ENCODE data around the gene EXOC3L4. TPM values are rescaled to one million over a fixed set of nuclear protein-coding genes. Genes with fewer than 3 reads are reported as not detected.

Gene EXOC3L4
- total and polyA plus RNA-seq, 2 donors (not counting 3 experiments of a cell fraction or from before 2014, with no cell fraction given), result not detected

DNA sequence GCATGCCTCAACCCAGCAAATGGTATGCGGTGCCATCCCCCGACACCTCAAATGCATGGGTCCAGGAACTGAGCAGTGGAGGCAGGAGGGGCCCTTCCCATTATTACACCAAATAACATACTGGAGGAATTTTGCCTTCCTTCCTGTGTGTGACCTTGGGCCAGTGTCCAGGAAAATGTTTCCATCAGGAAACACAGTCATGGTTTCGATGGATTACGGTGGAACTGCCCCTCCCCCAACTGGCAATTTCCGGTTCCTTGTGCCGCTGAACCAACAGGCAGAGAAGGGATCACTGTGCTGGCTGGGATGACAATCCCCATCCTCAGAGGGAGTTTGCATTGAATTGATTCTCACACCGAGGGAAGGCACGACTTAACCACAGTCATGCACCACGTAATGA, 28.1 kb upstream of the EXOC3L4 start:
- ChIA-PET CTCF (interaction anchor here (0.5 to 1.3 kb wide), 3 partner anchors 8 to 34 kb away, joined by 3 to 5 read pairs (median 4); no protein-coding TSS in a partner anchor), POLR2A (no interaction called here)
- peak; percentile 90 for DNase-seq (ENCODE audit: low read depth, low spot score)

More for the DNA sequence above, 28.1 kb upstream of the EXOC3L4 start:
- BruUV-seq (replicated peaks), result no TSS peak
- peaks cover 22% of the 10 kb centered on the region for H3K4me1 ChIP-seq (ENCODE audit: control insufficient read depth, extremely low read depth, insufficient read depth, low read length)
- peak overlapping the region; percentile 49 for H3K27ac ChIP-seq (ENCODE audit: insufficient read depth, low read depth, low read length)
- FAIRE-seq, result peak; percentile 99
- no peaks in the 10 kb centered on the region for H4K20me1 ChIP-seq (replicated peaks; ENCODE audit: control insufficient read depth, extremely low read depth, insufficient read depth, low read length)
- H3K9me1 ChIP-seq (replicated peaks; ENCODE audit: control insufficient read depth, extremely low read depth, insufficient read depth, low read length), result no peaks in the 10 kb centered on the region
- H3K36me3 ChIP-seq (ENCODE audit: control insufficient read depth in 2 of 2, extremely low read depth in 1 of 2, insufficient read depth in 2 of 2, low read length in 2 of 2), result no peaks in the 10 kb centered on the region
- peak overlapping the region; percentile 16 for H3K4me2 ChIP-seq (ENCODE audit: insufficient read depth, low read length)
- dilution Hi-C loops (cut with MboI; ENCODE audit: extremely low pct_ligation_motif_present, low sequenced_read_pairs) (no loop called here), intact Hi-C loops (cut with micrococcal nuclease) (loop anchor here (1.0 kb wide), 2 partner anchors 9 to 10 kb away; no protein-coding TSS in a partner anchor)
- no peaks in the 10 kb centered on the region for H3K79me2 ChIP-seq (ENCODE audit: control insufficient read depth, insufficient read depth, low read length)
- H3K9ac ChIP-seq (replicated peaks; ENCODE audit: extremely low read depth, insufficient read depth, low read length), result no peak overlapping the region
- H2AFZ ChIP-seq (ENCODE audit: low read depth, low read length), result peak overlapping the region; percentile 0
- TF ChIP-seq POLR2A (IDR thresholded peaks at IDR 0.05; ENCODE audit: low read depth, low read length) (peak; percentile 63), FOS (IDR thresholded peaks at IDR 0.05; ENCODE audit: borderline replicate concordance, insufficient read depth, low read length) (peak; percentile 82), MYC (IDR thresholded peaks at IDR 0.05; ENCODE audit: low read depth, low read length) (no peak), GATA2 (IDR thresholded peaks at IDR 0.05; ENCODE audit: insufficient read depth, insufficient read length, low read depth, low read length) (no peak), POLR2AphosphoS5 (IDR thresholded peaks at IDR 0.05; ENCODE audit: insufficient read depth, low read depth, low read length) (peak; percentile 91), EZH2 (IDR thresholded peaks at IDR 0.05; ENCODE audit: borderline replicate concordance, low read depth, low read length, severe bottlenecking) (no peak), JUN (IDR thresholded peaks at IDR 0.05; ENCODE audit: borderline replicate concordance, insufficient read depth, insufficient read length, low read depth) (peak; percentile 80)
- TF ChIP-seq, protein P1, sequence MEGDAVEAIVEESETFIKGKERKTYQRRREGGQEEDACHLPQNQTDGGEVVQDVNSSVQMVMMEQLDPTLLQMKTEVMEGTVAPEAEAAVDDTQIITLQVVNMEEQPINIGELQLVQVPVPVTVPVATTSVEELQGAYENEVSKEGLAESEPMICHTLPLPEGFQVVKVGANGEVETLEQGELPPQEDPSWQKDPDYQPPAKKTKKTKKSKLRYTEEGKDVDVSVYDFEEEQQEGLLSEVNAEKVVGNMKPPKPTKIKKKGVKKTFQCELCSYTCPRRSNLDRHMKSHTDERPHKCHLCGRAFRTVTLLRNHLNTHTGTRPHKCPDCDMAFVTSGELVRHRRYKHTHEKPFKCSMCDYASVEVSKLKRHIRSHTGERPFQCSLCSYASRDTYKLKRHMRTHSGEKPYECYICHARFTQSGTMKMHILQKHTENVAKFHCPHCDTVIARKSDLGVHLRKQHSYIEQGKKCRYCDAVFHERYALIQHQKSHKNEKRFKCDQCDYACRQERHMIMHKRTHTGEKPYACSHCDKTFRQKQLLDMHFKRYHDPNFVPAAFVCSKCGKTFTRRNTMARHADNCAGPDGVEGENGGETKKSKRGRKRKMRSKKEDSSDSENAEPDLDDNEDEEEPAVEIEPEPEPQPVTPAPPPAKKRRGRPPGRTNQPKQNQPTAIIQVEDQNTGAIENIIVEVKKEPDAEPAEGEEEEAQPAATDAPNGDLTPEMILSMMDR (IDR thresholded peaks at IDR 0.05; ENCODE audit: extremely low read depth in 1 of 2, insufficient read depth in 1 of 2, low read depth in 1 of 2, low read length in 2 of 2), result no peak
- TF ChIP-seq, protein P2, sequence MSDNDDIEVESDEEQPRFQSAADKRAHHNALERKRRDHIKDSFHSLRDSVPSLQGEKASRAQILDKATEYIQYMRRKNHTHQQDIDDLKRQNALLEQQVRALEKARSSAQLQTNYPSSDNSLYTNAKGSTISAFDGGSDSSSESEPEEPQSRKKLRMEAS (IDR thresholded peaks at IDR 0.05; ENCODE audit: insufficient read depth, insufficient read length), result no peak
- no peaks in the 10 kb centered on the region for H3K9me3 ChIP-seq (replicated peaks; ENCODE audit: control insufficient read depth, insufficient read depth, low read length)
- H3K27me3 ChIP-seq (ENCODE audit: control insufficient read depth in 2 of 2, insufficient read depth in 2 of 2, low read length in 2 of 2), result no peaks in the 10 kb centered on the region
- H3K4me3 ChIP-seq (replicated peaks in 1 of 3; ENCODE audit: insufficient read depth in 1 of 3, low read depth in 1 of 3, low read length in 3 of 3), result no peak overlapping the region
